Measurements from ENCODE around the gene CASP14. TPM values are rescaled to one million over a fixed set of nuclear protein-coding genes. Genes with fewer than 3 reads are reported as not detected.

The CASP14 gene
- total and polyA plus RNA-seq, 8 donors: not detected

DNA sequence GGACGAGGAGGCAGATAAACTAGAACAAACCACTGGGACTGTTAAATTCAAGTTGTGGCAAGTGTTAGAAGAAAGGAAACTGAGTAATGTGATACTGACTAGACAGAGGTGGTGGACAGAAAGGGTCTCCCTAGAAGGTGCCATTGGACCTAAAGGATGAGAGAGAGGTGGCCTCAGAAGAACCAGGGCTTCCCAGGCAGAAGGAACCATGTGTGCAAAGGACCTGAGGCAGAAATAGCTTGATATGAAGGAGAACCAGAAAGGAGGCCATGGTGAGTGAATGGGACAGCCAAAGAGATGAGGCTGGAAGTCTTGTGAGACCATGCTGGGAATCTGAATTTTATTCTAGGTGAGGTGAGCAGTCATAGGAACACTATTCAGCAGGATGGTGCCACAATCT lies 55.1 kb downstream of the CASP14 start:
- Histone ChIP-seq H3K4me1 (peaks cover 0 to 27% (median 17%) of the 10 kb centered on the region in 4 donors), H3K27me3 (peaks cover 0 to 38% (median 5%) of the 10 kb centered on the region in 3 donors), H3K9me3 (peaks cover 5 to 27% (median 20%) of the 10 kb centered on the region in 4 donors), H3K36me3 (peaks cover 0 to 5% (median 3%) of the 10 kb centered on the region in 4 donors), H3K4me3 (no peak overlapping the region), H3K27ac (no peak overlapping the region)
- DNase-seq: no peak
- no peak for TF ChIP-seq POLR2A (IDR thresholded peaks at IDR 0.05)
- no peak for TF ChIP-seq EP300 (IDR thresholded peaks at IDR 0.05)
- TF ChIP-seq CTCF (IDR thresholded peaks at IDR 0.05): no peak
- TF ChIP-seq POLR2AphosphoS5 (IDR thresholded peaks at IDR 0.05): no peak
- WGBS, 5 donors: 65 to 81% (median 79%) methylated on average over 1 of the region's 1 CpG
- intact Hi-C loops (cut with DNase I; ENCODE audit: low total_unique reads): no loop called here

GRCh38 chr19:15105044-15105443 lies 55.8 kb downstream of the CASP14 start:
- 83 to 100% (median 95%) methylated on average over 2 to 3 of the region's 3 CpGs for WGBS, 5 donors

DNA sequence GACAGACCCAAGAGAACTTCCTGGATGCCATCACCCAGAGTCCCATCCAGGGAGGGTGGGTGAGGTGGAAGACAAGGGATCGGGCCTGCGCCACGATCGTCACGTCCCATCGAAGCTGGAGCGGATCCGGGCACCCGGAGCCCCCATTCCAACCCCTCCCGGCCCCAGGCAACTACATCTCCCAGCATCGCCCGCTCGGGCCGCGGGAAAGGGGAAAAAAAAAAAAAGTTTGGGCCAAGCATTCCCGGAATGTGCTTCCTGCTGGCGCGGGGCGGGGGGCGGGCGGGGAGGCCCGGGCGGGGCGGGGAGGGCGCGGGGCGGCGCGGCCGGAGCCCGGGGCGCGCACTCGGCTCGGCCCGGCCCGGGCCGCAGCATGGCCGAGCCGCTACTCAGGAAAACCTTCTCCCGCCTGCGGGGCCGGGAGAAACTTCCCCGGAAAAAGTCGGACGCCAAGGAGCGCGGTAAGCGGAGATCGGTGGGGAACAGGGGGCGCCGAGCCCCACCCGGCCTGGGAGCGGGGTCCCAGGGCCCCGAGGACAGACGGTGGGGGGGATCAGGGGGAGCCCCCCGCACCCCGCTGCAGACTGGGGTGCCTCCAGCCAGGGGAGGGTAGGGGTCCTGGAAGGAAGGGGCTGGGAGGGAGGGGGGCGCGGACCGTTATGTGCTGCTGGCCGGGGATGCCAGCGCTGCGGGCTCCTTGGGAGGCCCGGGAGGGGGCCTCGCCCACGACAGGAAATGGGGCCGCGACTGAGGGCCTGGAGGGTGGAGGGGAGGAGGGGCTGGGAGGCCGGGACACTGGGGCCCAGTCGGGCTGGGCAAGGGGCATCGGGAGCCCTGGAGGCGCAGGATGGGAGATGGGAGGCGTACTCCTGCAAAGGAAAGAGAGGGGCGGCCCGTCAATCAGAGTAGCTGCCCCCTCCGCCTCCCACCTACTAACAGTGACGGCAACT lies 58.1 kb downstream of the CASP14 start, which contains the start of gene SYDE1:
Gene SYDE1, plus strand, starts transcription at position 341 of the 950 bp plus-strand sequence. Its CDS starts 33 bp downstream, at position 374.
- DNase-seq: peak in 1 of 2 donors; percentile 81
- H3K36me3 ChIP-seq: peaks cover 5 to 34% (median 28%) of the 10 kb centered on the region in 4 donors
- TF ChIP-seq POLR2AphosphoS5 (IDR thresholded peaks at IDR 0.05): no peak
- TF ChIP-seq CTCF (IDR thresholded peaks at IDR 0.05): no peak
- TF ChIP-seq POLR2A (IDR thresholded peaks at IDR 0.05): no peak
- TF ChIP-seq EP300 (IDR thresholded peaks at IDR 0.05): no peak
- H3K9me3 ChIP-seq: peaks cover 5 to 27% (median 20%) of the 10 kb centered on the region in 4 donors
- peaks cover 0 to 38% (median 5%) of the 10 kb centered on the region in 3 donors for H3K27me3 ChIP-seq
- intact Hi-C loops (cut with DNase I; ENCODE audit: low total_unique reads): no loop called here
- peak within 1 kb of the TSS; percentile 62 to 75 (median 72) for H3K4me3 ChIP-seq
- WGBS, 5 donors: 4 to 13% (median 5%) methylated on average over 33 to 74 of the region's 78 CpGs
- H3K27ac ChIP-seq: peak within 1 kb of the TSS; percentile 73 to 95 (median 89)
- peaks cover 0 to 31% (median 17%) of the 10 kb centered on the region in 4 donors for H3K4me1 ChIP-seq

More at GRCh38 chr19:15105044-15105443, 55.8 kb downstream of the CASP14 start:
- intact Hi-C loops (cut with DNase I; ENCODE audit: low total_unique reads): no loop called here
- Histone ChIP-seq H3K4me1 (peaks cover 0 to 31% (median 17%) of the 10 kb centered on the region in 4 donors), H3K27me3 (peaks cover 0 to 38% (median 5%) of the 10 kb centered on the region in 3 donors), H3K27ac (no peak overlapping the region), H3K36me3 (peaks cover under 1 to 11% (median 9%) of the 10 kb centered on the region in 4 donors), H3K4me3 (no peak overlapping the region), H3K9me3 (peaks cover 5 to 27% (median 20%) of the 10 kb centered on the region in 4 donors)
- DNase-seq: no peak
- TF ChIP-seq POLR2A (IDR thresholded peaks at IDR 0.05): no peak
- TF ChIP-seq EP300 (IDR thresholded peaks at IDR 0.05): no peak
- no peak for TF ChIP-seq CTCF (IDR thresholded peaks at IDR 0.05)
- TF ChIP-seq POLR2AphosphoS5 (IDR thresholded peaks at IDR 0.05): no peak

Other genes with a start within 250 kb of the CASP14 start
- not detected for gene OR7A5, start 214.3 kb upstream of the CASP14 start, total RNA-seq
- not detected for gene OR7A5, start 214.3 kb upstream of the CASP14 start, polyA plus RNA-seq
- gene OR7C1, start 214.3 kb upstream of the CASP14 start, total RNA-seq: not detected
- not detected for gene OR7C1, start 214.3 kb upstream of the CASP14 start, polyA plus RNA-seq
- gene OR7A10, start 200.6 kb upstream of the CASP14 start, total RNA-seq: not detected
- gene OR7A10, start 200.6 kb upstream of the CASP14 start, polyA plus RNA-seq: not detected
- not detected for gene OR7A17, start 163.3 kb upstream of the CASP14 start, total RNA-seq
- not detected for gene OR7A17, start 163.3 kb upstream of the CASP14 start, polyA plus RNA-seq
- gene OR7C2, start 108.0 kb upstream of the CASP14 start, total RNA-seq: not detected
- not detected for gene OR7C2, start 108.0 kb upstream of the CASP14 start, polyA plus RNA-seq
- gene SLC1A6, start 69.6 kb upstream of the CASP14 start, total RNA-seq: under 1 TPM in 1 of 5 donors, not detected in 4; 0.37 TPM
- not detected for gene SLC1A6, start 69.6 kb upstream of the CASP14 start, polyA plus RNA-seq
- not detected for gene OR1I1, start 32.7 kb downstream of the CASP14 start, total RNA-seq
- gene OR1I1, start 32.7 kb downstream of the CASP14 start, polyA plus RNA-seq: not detected
- 10 to 100 TPM in 2 of 5 donors, 1 to 10 TPM in 3; 2.0 to 19.6 (median 9.9) TPM for gene SYDE1, start 57.9 kb downstream of the CASP14 start, total RNA-seq
- 10 to 100 TPM in 1 of 3 donors, 1 to 10 TPM in 2; 5.5 to 13.5 (median 7.6) TPM for gene SYDE1, start 57.9 kb downstream of the CASP14 start, polyA plus RNA-seq
- gene NOTCH3, start 151.5 kb downstream of the CASP14 start, total RNA-seq: 10 to 100 TPM; 22.5 to 54.5 (median 24.4) TPM
- 10 to 100 TPM in 1 of 3 donors, 1 to 10 TPM in 2; 1.2 to 12.6 (median 2.2) TPM for gene NOTCH3, start 151.5 kb downstream of the CASP14 start, polyA plus RNA-seq
- gene EPHX3, start 183.0 kb downstream of the CASP14 start, total RNA-seq: 1 to 10 TPM in 2 of 5 donors, not detected in 3; 1.1 to 4.2 TPM
- 10 to 100 TPM in 1 of 3 donors, under 1 TPM in 1, not detected in 1; 0.31 to 12.8 TPM for gene EPHX3, start 183.0 kb downstream of the CASP14 start, polyA plus RNA-seq